HG03095 (cell line): ENCODE measurements around the gene PTPRZ1.
A peak's percentile ranks its signal among the peaks of the same experiment; 100 is the strongest.

Source experiments
- ATAC-seq: cut with Tn5 transposase; IDR thresholded peaks from one replicate; pipeline ENCODE4 v1.9.1; 2021; ENCODE audit warnings: moderate library complexity; ENCODE audit not compliant: unreplicated experiment

The PTPRZ1 gene

DNA sequence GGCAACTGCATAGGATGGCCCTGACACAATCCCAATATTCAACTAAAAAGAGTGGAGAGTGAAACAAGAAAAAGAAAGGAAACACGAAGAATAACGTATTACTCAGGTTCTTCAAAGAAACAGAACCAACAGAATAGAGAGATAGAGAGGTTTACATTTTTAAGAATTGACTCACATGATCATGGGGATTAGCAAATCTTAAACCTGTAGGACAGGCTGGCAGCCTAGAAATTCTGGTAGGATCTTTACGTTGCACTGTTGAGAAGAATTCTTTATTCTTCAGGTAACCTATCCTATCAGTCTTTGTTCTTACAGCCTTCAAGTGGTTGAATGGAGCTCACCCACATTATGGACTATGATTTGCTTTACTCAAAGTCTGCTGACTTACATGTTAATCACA lies 167.2 kb downstream of the PTPRZ1 start:
- no peak for ATAC-seq

GRCh38 chr7:122046402-122046801 lies 173.4 kb downstream of the PTPRZ1 start:
- ATAC-seq = no peak

DNA sequence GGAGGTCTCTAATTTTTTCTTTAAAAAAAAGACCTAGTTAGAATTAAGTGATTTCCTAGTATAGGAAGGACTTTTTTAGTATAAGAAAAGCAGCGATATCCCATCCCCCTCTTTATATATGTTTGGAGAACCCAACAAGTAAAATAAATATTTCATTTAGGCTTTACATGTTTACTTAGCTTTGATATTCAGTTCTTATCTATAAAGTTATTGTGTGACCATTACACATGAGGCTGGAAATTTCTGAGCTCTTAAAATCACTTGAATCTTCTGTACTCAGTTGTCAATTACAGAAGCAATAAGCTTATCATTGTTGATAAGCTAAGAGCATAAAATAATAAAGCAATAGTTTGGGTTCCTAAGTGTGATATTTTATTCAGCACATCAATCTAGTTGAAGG lies 181.4 kb downstream of the PTPRZ1 start:
- no peak for ATAC-seq

GRCh38 chr7:122055073-122055472 lies 182.1 kb downstream of the PTPRZ1 start:
- ATAC-seq = no peak

- ATAC-seq = no peak
Observed at GRCh38 chr7:122056977-122057376, 184.0 kb downstream of the PTPRZ1 start.

DNA sequence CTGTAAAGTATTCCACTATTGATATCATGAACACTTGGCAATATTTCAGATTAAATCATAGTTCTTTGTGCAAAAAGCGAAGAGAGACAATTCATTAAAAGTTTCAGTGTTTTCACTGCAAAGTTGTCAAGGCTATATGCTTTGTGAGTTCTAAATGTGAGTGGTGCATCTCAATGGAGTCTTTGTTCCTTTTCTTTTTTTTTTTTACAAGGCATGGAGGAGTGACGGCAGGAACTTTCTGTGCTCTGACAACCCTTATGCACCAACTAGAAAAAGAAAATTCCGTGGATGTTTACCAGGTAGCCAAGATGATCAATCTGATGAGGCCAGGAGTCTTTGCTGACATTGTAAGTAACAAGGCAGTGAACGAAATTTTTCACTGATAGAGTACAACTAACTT lies 186.6 kb downstream of the PTPRZ1 start:
- no peak for ATAC-seq

GRCh38 chr7:122063146-122063545 lies 190.2 kb downstream of the PTPRZ1 start:
- ATAC-seq = no peak

GRCh38 chr7:122064971-122065370 lies 192.0 kb downstream of the PTPRZ1 start:
- ATAC-seq = no peak

DNA sequence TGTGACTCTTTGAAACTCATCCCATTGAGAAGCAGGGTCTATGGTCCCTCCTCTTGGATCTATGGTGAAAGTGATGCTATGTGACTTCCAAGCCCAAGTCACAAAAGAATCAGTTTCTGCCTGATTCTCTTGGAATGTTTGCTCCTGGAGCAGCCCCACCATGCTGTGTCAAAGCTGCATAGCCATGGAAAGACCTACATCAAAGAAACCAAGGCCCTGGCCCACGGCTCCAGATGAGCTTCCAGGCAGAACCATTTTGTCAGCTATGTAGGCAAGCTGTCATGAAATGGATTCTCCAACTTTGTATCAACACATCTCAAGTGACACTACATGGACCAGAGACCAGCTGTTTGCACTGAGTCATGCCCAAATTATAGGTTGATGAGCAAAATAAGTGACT lies 194.1 kb downstream of the PTPRZ1 start:
- ATAC-seq = no peak

DNA sequence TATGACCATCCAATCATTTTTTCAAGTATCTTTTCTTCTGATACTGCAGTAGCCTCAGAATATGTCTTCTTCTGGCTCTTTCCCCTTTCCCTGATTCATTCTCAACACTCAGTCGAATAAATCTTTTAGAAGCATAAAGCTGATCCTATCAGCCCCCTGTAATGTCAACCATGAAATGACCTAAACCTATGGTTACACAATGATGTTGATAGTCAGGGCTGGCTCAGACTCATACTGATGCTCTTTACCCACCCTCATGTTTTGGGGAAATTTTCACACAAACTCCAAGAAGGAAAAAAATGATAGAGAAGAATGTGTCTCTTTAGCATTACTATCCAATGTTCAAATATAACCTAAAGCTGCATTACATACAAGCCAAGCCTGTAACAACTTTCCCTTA lies 195.1 kb downstream of the PTPRZ1 start:
- no peak for ATAC-seq

DNA sequence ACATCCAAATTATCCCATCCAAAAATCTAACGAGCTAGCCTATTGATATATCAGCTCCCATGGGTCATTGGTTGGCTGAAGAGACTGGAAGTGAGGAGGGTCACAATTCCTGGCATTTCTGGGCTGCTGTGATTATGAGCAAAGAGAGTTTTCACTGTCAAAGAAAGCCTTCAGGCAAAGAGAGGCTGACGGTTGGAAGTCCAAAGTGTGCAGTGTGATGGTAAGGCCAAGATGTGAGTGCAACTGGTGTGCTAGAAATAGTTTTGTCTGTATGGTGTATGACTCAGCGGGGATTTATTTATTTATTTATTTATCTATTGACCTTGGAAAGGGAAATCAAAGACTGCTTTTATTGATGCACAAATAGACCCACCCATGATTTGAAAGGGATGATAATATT lies 196.0 kb downstream of the PTPRZ1 start:
- ATAC-seq = no peak

GRCh38 chr7:122070062-122070461 lies 197.1 kb downstream of the PTPRZ1 start:
- no peak for ATAC-seq

GRCh38 chr7:122070834-122071233 lies 197.9 kb downstream of the PTPRZ1 start:
- ATAC-seq = no peak

GRCh38 chr7:122072272-122072671 lies 199.3 kb downstream of the PTPRZ1 start:
- ATAC-seq = no peak

DNA sequence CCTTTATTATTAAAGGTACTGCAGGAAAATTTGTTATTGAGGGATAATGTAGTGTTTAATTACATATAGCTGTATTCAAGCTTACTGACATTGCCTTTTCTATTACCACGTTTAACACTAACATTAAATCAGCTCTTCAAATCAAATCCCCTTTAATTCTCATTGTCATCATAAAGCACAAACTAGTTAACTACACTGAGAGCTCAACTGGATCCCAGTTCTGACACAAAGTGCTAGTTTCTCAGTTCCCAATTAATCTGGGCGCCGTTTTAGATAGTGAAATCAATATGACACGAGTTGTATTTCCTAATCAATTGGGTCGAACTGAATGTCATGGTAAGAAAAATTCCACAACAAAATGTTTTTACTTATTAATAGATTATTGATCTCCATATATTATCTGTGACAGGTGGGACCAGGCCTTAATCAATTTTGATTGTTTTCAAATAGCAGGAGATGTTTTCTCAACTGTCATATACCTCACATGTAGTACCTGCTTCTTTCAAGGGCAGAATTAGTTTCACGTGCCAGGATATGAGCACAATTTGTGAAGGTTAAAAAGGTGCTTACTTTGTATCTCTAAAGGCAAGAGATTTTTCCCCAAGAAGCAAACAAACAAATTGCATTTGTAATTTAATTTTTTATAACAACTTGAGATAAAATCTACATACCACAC lies 200.1 kb downstream of the PTPRZ1 start:
- ATAC-seq = no peak

- no peak for ATAC-seq
Observed at GRCh38 chr7:122073635-122074034, 200.7 kb downstream of the PTPRZ1 start.

DNA sequence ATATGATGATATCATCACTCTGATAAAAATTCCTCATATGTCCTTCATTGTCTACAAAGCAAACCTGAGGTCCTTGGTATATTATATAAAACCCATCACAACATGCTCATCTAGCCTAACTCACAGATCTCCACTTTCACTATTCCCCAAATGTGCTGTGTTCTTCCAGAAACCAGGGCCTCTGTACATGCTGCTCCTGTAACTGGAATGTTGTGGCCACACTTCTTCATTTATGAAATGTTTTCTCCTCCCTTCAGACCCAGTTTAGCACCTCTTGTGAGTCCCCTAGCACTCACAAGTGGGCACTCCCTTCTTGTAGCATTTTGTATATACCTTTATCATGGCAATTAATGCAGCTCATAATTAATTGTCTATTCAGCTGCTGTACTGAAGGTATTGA lies 209.2 kb downstream of the PTPRZ1 start:
- ATAC-seq = no peak

GRCh38 chr7:122082670-122083069 lies 209.7 kb downstream of the PTPRZ1 start:
- ATAC-seq = no peak

- peak; percentile 97 for ATAC-seq
Observed at GRCh38 chr7:122092964-122093797, 220.2 kb downstream of the PTPRZ1 start.

- no peak for ATAC-seq
Observed at GRCh38 chr7:122094549-122094948, 221.6 kb downstream of the PTPRZ1 start.

- no peak for ATAC-seq
Observed at GRCh38 chr7:122095642-122096041, 222.7 kb downstream of the PTPRZ1 start.

- ATAC-seq = no peak
Observed at GRCh38 chr7:122100021-122100420, 227.1 kb downstream of the PTPRZ1 start.
